Left renal cortex interstitium (tissue), 4 donors: Measurements from ENCODE around the gene PFDN2. TPM values are rescaled to one million over a fixed set of nuclear protein-coding genes. Genes with fewer than 3 reads are reported as not detected.

Source experiments
- DNase-seq, 4 donors: peaks; one replicate each; pipeline ENCODE4 v3.0.0-alpha.2; 2013; ENCODE audit warnings: low read depth in 4 of 4, low spot score in 2 of 4, missing footprints in 1 of 4
- polyA plus RNA-seq, 4 donors: library from polyadenylated mRNA; unstranded; fragments of 120-200 nt; gene quantifications; one replicate each; pipeline ENCODE4 v1.2.1, GENCODE V29; 2013; ENCODE audit not compliant: insufficient read length in 4 of 4

The PFDN2 gene, protein sequence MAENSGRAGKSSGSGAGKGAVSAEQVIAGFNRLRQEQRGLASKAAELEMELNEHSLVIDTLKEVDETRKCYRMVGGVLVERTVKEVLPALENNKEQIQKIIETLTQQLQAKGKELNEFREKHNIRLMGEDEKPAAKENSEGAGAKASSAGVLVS
- 10 to 100 TPM; 71.1 to 85.7 (median 77.7) TPM for polyA plus RNA-seq

- DNase-seq, result peak in 3 of 4 donors; percentile 79 to 82 (median 80)
Observed at GRCh38 chr1:161117759-161118581, at the start of gene PFDN2, which contains the start of gene NIT1. Gene PFDN2, minus strand, starts transcription at chr1:161118037. Its CDS starts 11 bp downstream, at chr1:161118026. Gene NIT1, plus strand, starts transcription at chr1:161118105. Its CDS starts 72 bp downstream, at chr1:161118177.

- no peak for DNase-seq
Observed at GRCh38 chr1:161166669-161167548, 49.1 kb upstream of the PFDN2 start.

- DNase-seq, result peak; percentile 87 to 97 (median 94)
Observed at GRCh38 chr1:161165742-161166668, 48.2 kb upstream of the PFDN2 start, which contains the start of gene PPOX. Gene PPOX, plus strand, starts transcription at chr1:161166426. Its CDS starts 422 bp downstream, at chr1:161166848.

GRCh38 chr1:161164901-161165610, 47.2 kb upstream of the PFDN2 start:
- no peak for DNase-seq

DNA sequence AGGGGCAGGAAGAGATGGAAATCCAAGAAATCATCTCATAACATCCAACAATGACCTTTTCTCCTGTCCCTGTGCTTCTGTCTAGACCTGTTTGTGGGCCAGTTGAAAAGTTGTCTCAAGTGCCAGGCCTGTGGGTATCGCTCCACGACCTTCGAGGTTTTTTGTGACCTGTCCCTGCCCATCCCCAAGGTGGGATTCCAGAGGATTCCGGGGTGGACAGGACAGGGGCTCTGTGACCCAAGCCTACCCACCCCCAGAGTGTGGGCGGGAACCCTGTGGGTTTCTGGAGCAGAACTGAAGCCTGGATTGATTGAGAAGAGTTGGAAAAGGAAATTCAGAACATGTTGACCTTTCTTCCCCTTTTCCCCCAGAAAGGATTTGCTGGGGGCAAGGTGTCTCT, 46.0 kb upstream of the PFDN2 start:
- no peak for DNase-seq

DNA sequence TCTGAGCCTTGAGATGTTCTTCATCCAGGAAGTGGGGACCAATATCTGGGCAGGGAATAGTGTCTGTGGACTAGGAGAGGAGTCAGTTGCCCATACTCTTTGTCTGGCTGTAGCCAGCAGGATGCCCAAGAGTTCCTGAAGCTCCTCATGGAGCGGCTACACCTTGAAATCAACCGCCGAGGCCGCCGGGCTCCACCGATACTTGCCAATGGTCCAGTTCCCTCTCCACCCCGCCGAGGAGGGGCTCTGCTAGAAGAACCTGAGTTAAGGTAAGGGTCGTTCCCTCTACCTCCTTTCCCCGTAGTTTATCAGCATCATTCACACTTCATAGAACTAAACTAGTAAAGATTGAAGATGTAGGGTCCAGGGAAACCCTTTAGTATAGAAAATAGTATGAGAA, 45.0 kb upstream of the PFDN2 start:
- DNase-seq, result no peak

- DNase-seq, result no peak
Observed at GRCh38 chr1:161162052-161162451, 44.2 kb upstream of the PFDN2 start.

- DNase-seq, result no peak
Observed at GRCh38 chr1:161161652-161162051, 43.8 kb upstream of the PFDN2 start.

- no peak for DNase-seq
Observed at GRCh38 chr1:161160671-161161145, 42.9 kb upstream of the PFDN2 start.

DNA sequence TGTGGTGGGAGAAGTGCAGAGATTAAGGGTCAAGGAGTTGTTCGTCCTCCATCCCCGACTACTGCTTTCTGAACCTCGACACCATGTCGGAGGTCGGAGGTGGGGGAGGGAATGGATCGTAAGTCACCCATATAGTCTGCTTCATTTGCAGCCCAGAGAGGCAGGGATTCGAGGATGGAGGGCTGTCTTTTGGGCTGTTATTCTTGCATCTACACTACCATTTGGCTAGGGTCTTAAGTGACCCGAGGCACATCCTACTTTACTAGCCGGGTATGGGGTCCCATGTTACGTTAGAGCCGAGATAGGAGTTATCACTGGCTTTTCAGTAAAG, 42.0 kb upstream of the PFDN2 start:
- no peak for DNase-seq

DNA sequence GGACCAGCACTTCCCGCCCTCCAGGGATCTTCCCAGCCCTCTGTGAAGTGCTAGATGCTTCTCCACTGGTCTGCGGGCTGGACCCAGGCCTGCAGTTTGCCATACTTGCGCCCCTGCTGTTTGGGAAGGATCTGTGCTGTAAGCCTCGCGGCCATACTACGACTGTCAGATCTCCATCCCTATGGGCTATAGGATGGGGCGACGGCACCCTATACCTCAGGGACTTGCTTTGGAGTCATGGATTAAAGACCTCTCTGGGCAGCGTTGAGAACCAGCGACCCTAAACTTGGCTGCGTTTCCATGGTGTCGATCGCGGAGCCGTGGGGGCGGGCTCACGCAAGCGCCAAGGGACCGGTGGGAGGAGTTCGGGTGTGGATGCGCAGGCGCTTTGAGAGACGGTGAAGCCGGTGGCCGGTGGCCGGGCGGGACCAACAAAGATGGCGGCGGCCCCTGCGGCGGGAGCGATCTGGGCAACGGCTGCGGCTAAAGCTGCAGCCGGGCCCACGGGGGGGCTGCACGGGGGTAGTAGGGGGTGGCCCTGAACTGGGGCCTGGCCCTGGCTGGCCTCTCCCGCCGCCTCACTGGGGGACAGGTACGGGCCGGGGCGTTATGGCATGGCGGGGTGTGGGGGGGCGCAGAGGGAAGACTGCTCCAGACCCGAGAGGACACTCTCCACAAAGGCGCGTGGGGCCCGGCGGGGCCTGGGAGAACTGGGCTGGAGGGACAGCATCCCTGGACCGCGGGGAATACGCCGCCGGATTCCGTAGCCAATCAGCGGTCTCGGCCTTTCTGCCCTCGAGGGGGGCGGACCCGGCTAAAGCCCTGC, 41.5 kb upstream of the PFDN2 start, which contains the start of gene USP21:
USP21 (plus strand) TSS at position 414 of the 826 bp plus-strand sequence. CDS start 1,141 bp downstream, outside the sequence.
- peak in 3 of 4 donors; percentile 80 to 91 (median 89) for DNase-seq

DNA sequence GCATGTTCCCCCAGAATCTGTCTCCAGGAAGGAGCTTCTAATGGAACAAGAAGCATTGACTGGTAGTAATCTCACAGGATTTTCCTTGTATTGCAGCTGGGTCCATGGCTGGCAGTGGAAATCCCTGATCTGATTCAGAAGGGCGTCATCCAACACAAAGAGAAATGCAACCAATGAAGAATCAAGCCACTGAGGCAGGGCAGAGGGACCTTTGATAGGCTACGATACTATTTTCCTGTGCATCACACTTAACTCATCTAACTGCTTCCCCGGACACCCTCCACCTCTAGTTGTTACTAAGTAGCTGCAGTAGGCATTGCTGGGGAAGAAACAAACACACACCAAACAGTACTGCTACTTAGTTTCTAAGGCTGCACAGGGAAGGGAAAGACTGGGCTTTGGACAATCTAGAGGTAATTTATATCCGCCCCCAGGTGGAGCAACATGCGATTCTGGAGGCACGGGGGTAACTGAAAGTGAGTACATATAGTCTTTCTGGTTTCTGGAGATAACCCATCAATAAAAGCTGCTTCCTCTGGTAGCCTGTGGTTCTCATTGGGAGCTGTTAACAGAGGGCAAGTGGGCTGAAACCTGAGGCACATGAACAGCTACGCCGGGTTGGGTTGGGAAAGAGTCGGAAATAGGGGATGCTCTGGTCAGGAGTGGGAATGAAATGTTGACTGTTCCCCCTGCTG, 40.6 kb upstream of the PFDN2 start:
- no peak for DNase-seq

DNA sequence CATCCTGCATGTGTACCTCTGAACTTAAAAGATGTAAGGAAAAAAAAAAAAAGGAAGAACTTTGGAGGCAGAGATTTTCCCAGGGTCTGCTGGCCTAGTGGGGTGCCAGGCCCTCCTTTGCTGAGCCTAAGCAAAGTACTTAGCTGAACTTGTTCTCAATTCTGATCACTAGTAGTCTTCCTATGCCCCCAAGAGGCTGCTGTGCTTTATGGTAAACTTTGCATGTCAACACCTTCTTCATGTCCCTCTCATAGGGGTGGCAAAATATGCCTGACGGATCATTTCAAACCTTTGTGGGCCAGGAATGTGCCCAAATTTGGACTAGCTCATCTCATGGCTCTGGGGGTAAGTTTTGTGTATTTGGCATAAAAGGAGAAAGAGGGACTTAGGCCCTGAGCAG, 40.0 kb upstream of the PFDN2 start:
- DNase-seq, result no peak

GRCh38 chr1:161153682-161154337, 36.0 kb upstream of the PFDN2 start, which contains the start of gene UFC1:
Gene UFC1, plus strand, starts transcription at chr1:161153978. Its CDS starts 20 bp downstream, at chr1:161153998.
- DNase-seq, result peak; percentile 78 to 97 (median 84)

GRCh38 chr1:161153176-161153575, 35.3 kb upstream of the PFDN2 start:
- no peak for DNase-seq

GRCh38 chr1:161145832-161146231, 28.0 kb upstream of the PFDN2 start:
- DNase-seq, result no peak
